ENCODE results near the gene TEF.

Gene TEF

GRCh38 chr22:41381329-41382097 is at the start of gene TEF:
TSS of gene TEF (plus strand) at chr22:41381942. CDS start at chr22:41382045, 103 bp downstream.
- peak; percentile 97 to 98 for DNase-seq

- no peak for DNase-seq
Measured at GRCh38 chr22:41332217-41332939, 49.4 kb upstream of the TEF start.

GRCh38 chr22:41333806-41334205 is 47.9 kb upstream of the TEF start:
- no peak for DNase-seq

- no peak for DNase-seq
Measured at GRCh38 chr22:41334215-41334614, 47.5 kb upstream of the TEF start.

GRCh38 chr22:41334951-41335635 is 46.6 kb upstream of the TEF start:
- DNase-seq = no peak

GRCh38 chr22:41338614-41339212 is 43.0 kb upstream of the TEF start:
- no peak for DNase-seq

- DNase-seq = no peak
Measured at GRCh38 chr22:41339823-41340222, 41.9 kb upstream of the TEF start.

- DNase-seq = no peak
Measured at GRCh38 chr22:41340357-41340756, 41.4 kb upstream of the TEF start.

GRCh38 chr22:41341012-41341411 is 40.7 kb upstream of the TEF start:
- no peak for DNase-seq

GRCh38 chr22:41341990-41342389 is 39.8 kb upstream of the TEF start:
- no peak for DNase-seq

- DNase-seq = no peak
Measured at GRCh38 chr22:41343300-41343699, 38.4 kb upstream of the TEF start.

GRCh38 chr22:41343717-41344116 is 38.0 kb upstream of the TEF start:
- no peak for DNase-seq

- no peak for DNase-seq
Measured at GRCh38 chr22:41344189-41344788, 37.5 kb upstream of the TEF start.

GRCh38 chr22:41345807-41346335 is 35.9 kb upstream of the TEF start:
- no peak for DNase-seq

- no peak for DNase-seq
Measured at GRCh38 chr22:41347066-41347859, 34.5 kb upstream of the TEF start.

GRCh38 chr22:41348964-41349484 is 32.7 kb upstream of the TEF start:
- no peak for DNase-seq

- no peak for DNase-seq
Measured at GRCh38 chr22:41350087-41350486, 31.7 kb upstream of the TEF start.

GRCh38 chr22:41351011-41351410 is 30.7 kb upstream of the TEF start:
- no peak for DNase-seq

- no peak for DNase-seq
Measured at GRCh38 chr22:41352058-41352457, 29.7 kb upstream of the TEF start.

- no peak for DNase-seq
Measured at GRCh38 chr22:41353862-41354575, 27.7 kb upstream of the TEF start.

- DNase-seq = no peak
Measured at GRCh38 chr22:41354979-41355378, 26.8 kb upstream of the TEF start.

All from Kasumi-1 (cell line).